GM18499 (cell line): ENCODE data around the gene CDH11.

Source experiments
- ATAC-seq: cut with Tn5 transposase; IDR thresholded peaks from one replicate; pipeline ENCODE4 v1.9.1; 2021; ENCODE audit warnings: moderate number of reproducible peaks; ENCODE audit not compliant: insufficient read depth, unreplicated experiment

The CDH11 gene

DNA sequence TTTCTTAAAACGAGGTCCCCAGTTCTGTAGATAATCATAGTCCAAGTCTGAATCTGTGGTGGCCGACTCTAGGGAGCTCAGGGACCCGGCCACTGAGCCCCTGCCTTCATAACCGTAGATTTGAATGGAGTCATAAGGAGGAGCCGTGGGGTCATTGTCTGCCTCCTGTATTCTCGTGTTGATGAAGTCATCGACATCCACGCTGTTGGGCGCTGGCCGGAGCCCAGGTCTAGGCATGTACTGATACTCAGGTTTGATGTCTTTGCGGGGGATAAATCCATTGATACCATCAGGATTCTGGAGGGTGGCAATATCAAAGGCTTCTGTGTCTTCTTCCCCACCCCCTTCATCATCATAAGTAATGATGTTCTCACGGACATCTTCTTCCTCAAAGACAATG lies 174.2 kb downstream of the CDH11 start:
- ATAC-seq: no peak

DNA sequence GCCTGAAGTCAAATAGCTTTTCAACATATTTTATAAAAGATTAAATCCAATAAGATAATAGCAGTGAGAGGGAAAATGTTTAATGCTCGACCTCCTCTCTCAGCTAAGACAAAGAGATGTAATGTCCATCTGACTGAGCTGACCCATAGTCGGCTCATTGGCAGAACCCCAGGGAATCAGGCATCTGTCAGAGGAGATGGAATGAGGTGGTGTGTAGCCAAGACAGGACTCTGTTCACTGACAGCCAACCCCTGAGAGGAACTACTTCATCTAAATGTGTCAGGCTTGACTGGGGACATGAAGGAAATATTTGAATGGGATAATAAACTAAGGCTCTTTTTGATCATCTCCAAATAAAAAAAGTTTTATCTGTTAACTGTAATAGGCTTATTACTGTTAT lies 188.0 kb downstream of the CDH11 start:
- ATAC-seq: no peak

DNA sequence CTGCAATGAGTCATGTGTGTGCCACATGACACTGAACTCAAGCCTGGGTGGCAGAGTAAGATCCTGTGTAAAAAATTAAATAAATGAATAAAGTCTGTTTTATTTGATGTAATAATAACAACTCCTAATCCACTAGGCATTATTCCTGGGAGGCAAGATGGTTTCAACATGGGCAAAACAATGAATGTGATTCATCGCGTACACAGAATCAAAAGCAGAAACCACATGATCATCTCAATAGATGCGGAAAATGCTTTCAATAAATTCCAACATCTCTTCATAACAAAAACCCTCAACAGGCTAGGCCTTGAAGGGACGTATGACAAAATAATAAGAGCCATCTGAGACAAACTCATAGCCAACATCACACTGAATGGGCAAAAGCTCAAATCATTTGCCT lies 195.4 kb downstream of the CDH11 start:
- no peak for ATAC-seq

DNA sequence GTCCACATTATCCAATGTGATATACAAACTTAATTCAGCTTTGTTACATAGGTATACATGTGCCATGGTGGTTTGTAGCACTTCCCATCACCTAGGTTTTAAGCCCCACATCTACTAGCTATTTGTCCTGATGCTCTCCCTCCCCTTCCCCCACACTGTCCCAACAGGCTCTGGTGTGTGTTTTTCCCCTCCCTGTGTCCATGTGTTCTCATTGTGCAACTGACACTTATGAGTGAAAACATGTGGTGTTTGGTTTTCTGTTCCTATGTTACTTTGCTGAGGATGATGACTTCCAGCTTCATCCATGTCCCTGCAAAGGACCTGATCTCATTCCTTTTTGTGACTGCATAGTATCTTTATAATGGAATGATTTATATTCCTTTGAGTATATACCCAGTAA lies 196.7 kb downstream of the CDH11 start:
- ATAC-seq: no peak

DNA sequence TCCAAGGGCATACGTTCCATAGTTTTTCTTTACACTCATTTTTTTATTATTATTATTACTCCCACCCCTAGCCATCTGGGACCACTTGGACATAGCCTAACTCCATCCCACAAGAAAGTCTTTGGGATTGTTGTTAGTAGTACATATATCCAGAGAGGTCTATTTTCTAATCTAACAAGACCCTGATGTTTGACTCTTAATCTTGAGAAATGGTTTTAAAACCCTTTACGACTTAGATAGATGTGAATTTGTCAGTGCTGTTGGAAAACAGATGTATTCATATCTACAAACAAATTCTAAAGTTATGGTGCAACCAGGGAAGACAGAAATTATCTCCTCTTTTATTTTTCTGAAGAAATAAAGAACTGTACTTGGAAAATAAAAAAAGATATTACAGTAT lies 197.8 kb downstream of the CDH11 start:
- no peak for ATAC-seq

GRCh38 chr16:64919929-64920607 lies 201.8 kb downstream of the CDH11 start:
- no peak for ATAC-seq

- no peak for ATAC-seq
These were observed 202.7 kb downstream of the CDH11 start for GRCh38 chr16:64919141-64919540.

GRCh38 chr16:64916051-64916450 lies 205.8 kb downstream of the CDH11 start:
- ATAC-seq: no peak

GRCh38 chr16:64910356-64910755 lies 211.5 kb downstream of the CDH11 start:
- no peak for ATAC-seq

- ATAC-seq: no peak
These were observed 214.0 kb downstream of the CDH11 start for GRCh38 chr16:64907844-64908243.

DNA sequence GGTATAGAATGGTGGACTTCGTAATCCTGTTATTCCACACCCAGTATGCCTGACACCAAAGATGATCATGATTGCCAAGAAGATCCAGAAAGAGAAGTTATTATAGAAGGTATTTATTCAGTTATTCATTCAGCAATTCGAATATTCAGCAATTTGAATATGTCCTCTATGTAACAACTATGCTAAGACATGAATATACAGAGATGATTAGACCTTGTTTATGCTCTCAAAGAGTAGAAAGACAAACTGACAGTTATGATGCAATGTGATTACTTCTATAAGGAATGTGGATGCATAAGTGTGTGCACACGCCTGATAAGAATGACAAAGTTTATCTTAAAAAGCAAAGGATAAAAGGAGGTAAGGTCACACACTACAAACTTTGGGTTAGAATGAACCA lies 218.1 kb downstream of the CDH11 start:
- no peak for ATAC-seq

- no peak for ATAC-seq
These were observed 221.3 kb downstream of the CDH11 start for GRCh38 chr16:64900517-64900916.

DNA sequence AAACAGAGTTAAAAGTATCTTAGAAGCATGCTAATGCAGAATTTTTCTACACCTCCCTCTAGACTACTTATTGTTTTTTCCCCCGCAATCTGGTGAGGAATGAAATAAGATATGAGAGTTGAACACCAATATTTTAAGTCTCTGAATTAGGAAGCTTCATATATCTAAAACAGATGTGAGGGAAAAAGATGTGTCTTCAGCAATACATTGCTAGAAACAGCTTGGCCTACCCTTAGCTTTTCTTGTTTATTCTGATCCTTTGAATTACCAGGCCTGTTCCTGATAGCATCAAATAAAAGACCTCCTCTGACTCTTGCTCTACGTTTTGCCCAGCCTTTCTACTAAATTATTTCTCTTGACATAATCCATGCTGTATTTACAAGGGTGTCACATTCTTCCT lies 221.8 kb downstream of the CDH11 start:
- no peak for ATAC-seq

GRCh38 chr16:64898159-64898558 lies 223.7 kb downstream of the CDH11 start:
- ATAC-seq: no peak
